ENCODE results near the gene KMT2C.

Gene KMT2C

DNA sequence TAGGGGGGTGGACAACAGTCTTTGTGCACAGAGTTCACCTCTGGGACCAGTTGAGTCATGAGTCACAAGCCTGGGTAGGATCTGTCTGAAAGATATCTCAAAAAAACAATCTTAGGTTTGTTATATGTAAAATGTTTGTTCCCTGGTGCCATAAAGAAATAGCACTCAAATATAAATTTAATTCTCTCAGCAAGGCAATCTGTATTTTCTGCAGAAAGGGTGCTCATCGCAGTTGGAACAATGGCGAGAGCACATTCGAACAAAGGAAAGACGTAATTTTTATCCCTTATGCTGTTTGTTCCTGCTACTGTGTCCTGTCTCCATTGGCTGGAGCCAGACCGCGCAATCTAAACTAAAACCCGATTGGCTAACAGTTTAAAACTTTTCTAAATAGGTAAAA, 346.6 kb downstream of the KMT2C start:
- no peak for DNase-seq

DNA sequence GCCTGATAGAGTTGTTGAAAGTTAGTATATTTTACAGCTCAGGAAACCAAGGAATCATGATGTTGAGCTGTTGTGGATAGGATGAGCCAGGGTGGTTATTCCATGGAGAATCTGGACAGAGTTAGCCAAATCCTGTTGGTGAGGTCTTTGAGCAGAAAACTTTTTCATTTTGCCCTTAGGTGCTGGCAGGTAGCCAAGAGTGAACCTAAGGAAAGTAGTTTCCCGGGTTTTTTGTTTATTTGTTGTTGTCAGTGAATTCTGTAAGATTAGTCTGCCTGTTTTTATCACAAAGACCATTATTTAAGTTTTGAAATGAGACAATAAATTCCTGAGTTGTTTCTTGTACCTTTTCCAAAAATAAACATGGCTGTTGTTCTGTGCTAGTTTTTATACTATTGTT, 349.3 kb downstream of the KMT2C start:
- no peak for DNase-seq

- no peak for DNase-seq
Measured at GRCh38 chr7:152085131-152085530, 350.7 kb downstream of the KMT2C start.

Measured in activated naive CD4-positive, alpha-beta T cell treated with Interleukin-2 at 50 U/mL for 16 hours (primary cell).